A673 (cell line): ENCODE data around the gene RASD1. TPM values are rescaled to one million over a fixed set of nuclear protein-coding genes. Genes with fewer than 3 reads are reported as not detected.

Experiments
- BruUV-seq: library from RNA; stranded (reverse); fragments of 400-500 nt; replicated peaks from 2 replicates; lab custom pipeline; 2021; lab: Mats Ljungman, UMichigan
- CTCF ChIA-PET: fragments of 300-600 bp; sonication (Branson Sonifier 250); formaldehyde crosslinking; loops from one replicate; lab custom pipeline; 2022; ENCODE audit warnings: antibody characterized with exemption; lab: Charles Lee
- POLR2A ChIA-PET: fragments of 300-600 bp; sonication (Branson Sonifier 250); formaldehyde crosslinking; loops from one replicate; lab custom pipeline; 2022; ENCODE audit warnings: antibody characterized with exemption; ENCODE audit not compliant: low non-redundant PET; lab: Charles Lee
- DNase-seq: peaks from one replicate; pipeline ENCODE4 v3.0.0-alpha.2; 2015; ENCODE audit warnings: low spot score
- H3K27ac ChIP-seq: fragments of 200-600 bp; sonication (generic); 2 replicates; pipeline ENCODE4 v1.5.1; 2016; ENCODE audit warnings: mixed run types, low read depth, mild to moderate bottlenecking, mixed read lengths, antibody characterized with exemption, low read length; ENCODE audit not compliant: poor library complexity, severe bottlenecking
- H3K27me3 ChIP-seq: fragments of 200-600 bp; sonication (generic); replicated peaks from 2 replicates; pipeline ENCODE4 v1.6.1; 2017; ENCODE audit warnings: mixed run types, low read depth, mild to moderate bottlenecking, mixed read lengths, antibody characterized with exemption, low read length; ENCODE audit not compliant: insufficient read depth, poor library complexity
- H3K36me3 ChIP-seq: fragments of 200-600 bp; sonication (generic); 2 replicates; pipeline ENCODE4 v1.6.1; 2016; ENCODE audit warnings: mixed run types, mild to moderate bottlenecking, mixed read lengths, antibody characterized with exemption, low read length; ENCODE audit not compliant: insufficient read depth, poor library complexity, severe bottlenecking
- H3K4me1 ChIP-seq: fragments of 200-600 bp; sonication (generic); 2 replicates; pipeline ENCODE4 v1.6.1; 2017; ENCODE audit warnings: mixed run types, mild to moderate bottlenecking, mixed read lengths, antibody characterized with exemption, low read length; ENCODE audit not compliant: insufficient read depth, poor library complexity, severe bottlenecking
- H3K4me3 ChIP-seq: fragments of 200-600 bp; sonication (generic); 2 replicates; pipeline ENCODE4 v1.5.1; 2016; ENCODE audit warnings: low read depth, mixed run types, mild to moderate bottlenecking, mixed read lengths, low read length; ENCODE audit not compliant: poor library complexity, severe bottlenecking
- H3K9me3 ChIP-seq: fragments of 200-600 bp; sonication (generic); 2 replicates; pipeline ENCODE4 v1.6.1; 2016; ENCODE audit warnings: mixed run types, low read depth, mild to moderate bottlenecking, mixed read lengths, antibody characterized with exemption, low read length; ENCODE audit not compliant: poor library complexity, severe bottlenecking
- EZH2 ChIP-seq: fragments of 200-600 bp; sonication (generic); IDR thresholded peaks from 2 replicates; pipeline ENCODE4 v1.6.1; 2017; ENCODE audit warnings: borderline replicate concordance, low read depth, mild to moderate bottlenecking, mixed read lengths, antibody characterized with exemption, low read length; ENCODE audit not compliant: poor library complexity, severe bottlenecking
- intact Hi-C: fragments of 100-400 bp; cut with micrococcal nuclease; formaldehyde crosslinking; loops from one replicate; pipeline ENCODE4 v1.10.0; 2022; ENCODE audit not compliant: unreplicated experiment
- total RNA-seq: library from RNA; stranded (reverse); gene quantifications from 2 replicates; pipeline ENCODE4 v1.2.3, GENCODE V29; 2021
- TF ChIP-seq, protein P1 (sequence below): fragments of 300-800, 200-600 bp; sonication (generic); conservative IDR thresholded peaks from 2 replicates; pipeline ENCODE4 v1.5.1; 2017; ENCODE audit warnings: low read depth, mild to moderate bottlenecking, antibody characterized with exemption, low read length, moderate library complexity, mixed read lengths

The RASD1 gene
- total RNA-seq, 1 experiment from 2014 or later = 0.21 TPM

DNA sequence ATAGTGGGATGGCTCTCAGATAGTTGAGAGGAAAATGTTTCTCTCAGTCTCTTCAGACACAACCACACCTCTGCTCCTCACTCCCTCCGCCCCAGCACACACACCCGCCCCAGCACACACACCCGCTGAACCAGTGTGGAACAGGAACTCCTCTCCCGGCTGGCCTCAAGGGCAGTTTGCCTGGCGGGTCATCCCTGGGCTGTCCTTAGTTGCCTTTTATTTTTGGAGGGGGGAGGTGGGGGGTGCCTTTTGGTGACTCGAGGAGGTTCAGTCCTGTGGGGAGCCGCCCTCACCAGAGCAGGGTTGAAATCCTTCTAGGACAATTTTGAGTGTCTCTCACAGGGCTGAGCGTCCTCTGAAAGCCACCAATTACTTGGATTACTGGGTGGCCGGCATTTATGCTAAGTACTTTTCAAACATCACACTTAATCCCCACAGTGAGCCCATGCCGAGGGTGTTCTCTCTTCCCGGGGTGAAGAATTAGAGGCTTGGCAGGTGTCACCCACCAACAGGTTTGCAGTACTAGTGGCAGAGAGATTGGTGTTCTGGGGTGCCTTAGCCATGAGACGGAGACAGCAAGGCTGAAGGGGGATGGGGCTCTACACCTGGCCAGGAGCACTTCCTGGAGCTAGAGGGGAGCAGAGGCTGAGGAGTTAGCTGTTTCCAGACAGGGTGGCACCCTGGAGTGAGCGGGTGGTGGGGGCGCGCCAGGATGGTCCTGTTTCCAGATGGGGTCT, 2.8 kb downstream of the RASD1 start:
- Histone ChIP-seq H3K4me3 (no peak overlapping the region), H3K27me3 (peaks cover 13% of the 10 kb centered on the region), H3K4me1 (peaks cover 36% of the 10 kb centered on the region), H3K27ac (no peak overlapping the region), H3K9me3 (no peaks in the 10 kb centered on the region), H3K36me3 (peaks cover 9% of the 10 kb centered on the region)
- POLR2A ChIA-PET = no interaction called here
- no TSS peak for BruUV-seq
- intact Hi-C loops = loop anchor here (10.0 kb wide), 1 partner anchor 541 kb away; the partner anchor contains the start of genes ATPAF2 and GID4
- DNase-seq = no peak
- CTCF ChIA-PET = no interaction called here
- TF ChIP-seq, protein P1, sequence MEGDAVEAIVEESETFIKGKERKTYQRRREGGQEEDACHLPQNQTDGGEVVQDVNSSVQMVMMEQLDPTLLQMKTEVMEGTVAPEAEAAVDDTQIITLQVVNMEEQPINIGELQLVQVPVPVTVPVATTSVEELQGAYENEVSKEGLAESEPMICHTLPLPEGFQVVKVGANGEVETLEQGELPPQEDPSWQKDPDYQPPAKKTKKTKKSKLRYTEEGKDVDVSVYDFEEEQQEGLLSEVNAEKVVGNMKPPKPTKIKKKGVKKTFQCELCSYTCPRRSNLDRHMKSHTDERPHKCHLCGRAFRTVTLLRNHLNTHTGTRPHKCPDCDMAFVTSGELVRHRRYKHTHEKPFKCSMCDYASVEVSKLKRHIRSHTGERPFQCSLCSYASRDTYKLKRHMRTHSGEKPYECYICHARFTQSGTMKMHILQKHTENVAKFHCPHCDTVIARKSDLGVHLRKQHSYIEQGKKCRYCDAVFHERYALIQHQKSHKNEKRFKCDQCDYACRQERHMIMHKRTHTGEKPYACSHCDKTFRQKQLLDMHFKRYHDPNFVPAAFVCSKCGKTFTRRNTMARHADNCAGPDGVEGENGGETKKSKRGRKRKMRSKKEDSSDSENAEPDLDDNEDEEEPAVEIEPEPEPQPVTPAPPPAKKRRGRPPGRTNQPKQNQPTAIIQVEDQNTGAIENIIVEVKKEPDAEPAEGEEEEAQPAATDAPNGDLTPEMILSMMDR = no peak
- no peak for TF ChIP-seq EZH2

DNA sequence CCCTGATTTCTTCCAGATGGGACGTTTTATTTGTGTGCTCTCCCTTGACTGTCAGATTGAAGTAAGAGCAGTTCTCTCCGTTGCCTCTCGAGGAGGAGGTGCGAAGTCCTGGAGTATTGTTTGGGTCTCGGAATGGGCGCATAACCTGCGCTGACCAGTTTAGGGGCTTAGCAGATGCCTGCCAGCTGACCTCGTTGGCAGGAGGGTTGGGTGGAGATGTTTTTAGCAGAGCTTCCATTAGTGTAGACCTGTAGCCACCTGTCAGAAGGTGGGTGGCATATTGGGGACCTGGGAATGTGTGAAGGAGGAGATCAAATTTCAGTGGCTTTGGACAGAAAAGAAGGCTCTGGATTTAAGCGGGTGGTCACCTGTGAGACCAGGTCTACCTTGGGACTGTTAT, 3.6 kb downstream of the RASD1 start:
- Histone ChIP-seq H3K9me3 (no peaks in the 10 kb centered on the region), H3K27ac (no peak overlapping the region), H3K4me3 (no peak overlapping the region), H3K36me3 (peaks cover 16% of the 10 kb centered on the region), H3K27me3 (peaks cover 13% of the 10 kb centered on the region), H3K4me1 (peaks cover 36% of the 10 kb centered on the region)
- no peak for TF ChIP-seq EZH2
- TF ChIP-seq, protein P1 = no peak
- intact Hi-C loops = loop anchor here (10.0 kb wide), 1 partner anchor 542 kb away; the partner anchor contains the start of genes ATPAF2 and GID4
- DNase-seq = no peak
- ChIA-PET POLR2A (no interaction called here), CTCF (no interaction called here)
- no TSS peak for BruUV-seq

DNA sequence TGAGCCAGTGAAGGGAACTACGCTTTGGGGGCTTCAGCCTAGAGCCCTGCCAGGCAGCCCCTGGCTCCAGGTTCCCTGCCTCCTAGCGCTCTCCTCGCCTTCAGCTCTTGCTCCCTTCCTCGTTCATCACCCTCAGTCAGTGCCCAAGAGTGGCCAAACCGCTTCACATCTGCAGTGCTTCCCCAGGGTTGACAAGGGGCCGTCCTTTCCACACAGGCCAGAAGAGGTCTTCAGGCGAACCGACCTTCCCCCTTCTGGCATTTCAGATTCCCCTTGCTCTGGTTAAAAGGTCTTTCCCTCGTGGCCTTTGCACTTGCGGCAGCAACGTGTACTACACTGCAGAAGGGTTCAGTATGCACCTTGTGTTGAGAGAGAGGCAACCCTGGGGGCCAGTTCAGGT, 4.1 kb downstream of the RASD1 start:
- Histone ChIP-seq H3K27ac (no peak overlapping the region), H3K4me3 (no peak overlapping the region), H3K27me3 (peaks cover 13% of the 10 kb centered on the region), H3K4me1 (peaks cover 32% of the 10 kb centered on the region), H3K36me3 (peaks cover 17% of the 10 kb centered on the region), H3K9me3 (no peaks in the 10 kb centered on the region)
- ChIA-PET CTCF (no interaction called here), POLR2A (no interaction called here)
- intact Hi-C loops = loop anchor here (10.0 kb wide), 1 partner anchor 543 kb away; the partner anchor contains the start of genes ATPAF2 and GID4
- TF ChIP-seq EZH2 = no peak
- TF ChIP-seq, protein P1 = no peak
- DNase-seq = no peak
- BruUV-seq = no TSS peak
